NCI-H748 treated with DMSO at 0.1 percent for 48 hours (cell line): Measurements from ENCODE around the gene RAPGEF2.
"Not testable (repeated sequence)": the region's sequence is repeated elsewhere in the genome, so short reads cannot be mapped to it uniquely, and the experiment has no call there.

Source experiments
- DNase-seq: peaks from one replicate; lab custom pipeline; 2025; lab: John Stamatoyannopoulos, UW

Gene RAPGEF2

DNA sequence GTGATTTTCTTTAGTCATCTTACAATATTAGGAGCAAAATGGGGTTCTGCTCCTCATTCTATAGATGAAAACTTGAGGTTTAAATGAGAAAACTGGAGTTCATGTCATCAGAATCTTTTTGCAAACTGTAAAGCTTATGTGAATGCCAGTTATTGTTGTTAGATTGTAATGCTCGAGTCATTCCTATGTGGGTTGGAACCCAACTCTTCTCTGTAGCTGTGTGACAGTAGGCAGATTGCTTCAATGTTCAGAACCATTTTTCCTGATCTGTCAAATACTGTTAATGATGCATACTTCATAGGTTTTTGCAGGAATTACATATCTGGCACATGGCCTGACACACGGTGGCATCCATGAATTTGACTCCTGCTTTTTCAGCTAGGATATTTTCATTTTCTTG, 178.9 kb downstream of the RAPGEF2 start:
- no peak for DNase-seq

DNA sequence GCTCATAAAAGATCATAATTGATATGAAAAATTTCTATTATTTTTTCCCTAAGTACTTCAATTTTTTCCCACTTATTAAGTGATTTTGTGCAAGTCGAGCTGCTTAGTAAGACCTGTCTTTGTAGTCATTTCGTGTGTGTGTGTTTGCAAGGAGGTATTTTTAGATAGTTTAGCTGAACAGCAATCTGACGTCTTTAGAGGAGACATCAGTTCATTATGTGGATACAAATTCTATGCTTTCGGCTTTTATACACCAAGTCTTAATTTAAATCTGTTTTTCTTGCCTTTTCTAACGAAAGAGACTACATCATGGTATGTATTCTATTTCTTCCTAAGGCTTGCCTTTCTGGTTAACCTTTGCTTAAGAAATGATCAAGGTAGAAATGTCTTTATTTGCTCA, 179.4 kb downstream of the RAPGEF2 start:
- no peak for DNase-seq

DNA sequence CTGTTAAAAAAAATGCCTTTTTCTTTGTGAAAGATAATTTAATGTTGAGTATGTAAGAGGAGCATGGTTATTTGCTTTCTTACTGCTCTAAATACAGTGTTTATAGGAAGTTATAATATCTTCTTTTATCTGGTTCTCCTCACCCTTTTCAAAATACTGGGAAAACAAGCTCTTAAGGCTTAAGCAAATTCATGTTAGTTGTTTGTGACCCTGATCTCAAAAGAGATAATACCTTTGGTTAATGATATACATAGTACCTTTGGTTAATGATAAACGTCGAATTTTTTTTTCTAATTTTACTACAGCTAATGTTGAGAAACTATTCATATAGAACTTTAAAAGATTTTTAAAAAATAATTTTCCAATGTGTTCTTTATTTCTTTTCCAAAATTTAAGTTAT, 180.1 kb downstream of the RAPGEF2 start:
- DNase-seq, result no peak

DNA sequence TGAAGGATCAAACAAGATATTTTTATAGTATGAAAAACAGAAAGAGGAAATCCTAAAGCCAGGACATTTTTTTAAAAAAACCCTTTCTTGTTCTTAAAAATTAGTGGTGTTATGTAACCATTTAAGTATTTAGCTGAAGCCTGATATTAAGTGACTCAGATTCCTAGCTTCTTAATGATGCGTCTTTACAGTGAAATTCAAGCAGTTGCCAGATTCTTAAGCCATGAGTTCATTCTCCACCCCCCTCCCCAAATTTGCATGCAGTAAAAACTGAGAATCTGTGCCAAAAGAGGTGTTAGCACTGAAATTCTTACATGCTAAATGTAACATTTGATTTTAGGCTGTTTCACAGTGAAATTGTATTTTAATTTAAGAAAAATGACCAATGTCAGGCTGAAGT, 180.8 kb downstream of the RAPGEF2 start:
- no peak for DNase-seq

DNA sequence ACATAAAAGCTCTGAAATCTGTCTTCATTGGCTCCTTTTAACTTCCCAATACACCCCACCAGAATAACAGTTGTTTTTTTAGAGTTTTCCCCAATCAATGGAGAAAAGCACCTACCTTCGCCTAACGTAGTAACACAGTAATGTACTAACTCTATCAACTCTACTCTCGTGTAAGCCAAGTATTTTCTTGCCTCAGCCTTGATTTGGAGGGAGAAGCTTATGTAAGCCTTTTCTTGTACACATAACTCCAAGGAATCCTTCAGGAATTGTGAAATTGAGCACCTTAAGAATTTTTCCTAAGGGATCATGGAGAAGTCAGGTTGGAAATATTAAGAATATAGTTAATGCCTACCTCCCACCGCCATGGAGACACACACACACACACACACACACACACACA, 181.2 kb downstream of the RAPGEF2 start:
- no peak for DNase-seq

DNA sequence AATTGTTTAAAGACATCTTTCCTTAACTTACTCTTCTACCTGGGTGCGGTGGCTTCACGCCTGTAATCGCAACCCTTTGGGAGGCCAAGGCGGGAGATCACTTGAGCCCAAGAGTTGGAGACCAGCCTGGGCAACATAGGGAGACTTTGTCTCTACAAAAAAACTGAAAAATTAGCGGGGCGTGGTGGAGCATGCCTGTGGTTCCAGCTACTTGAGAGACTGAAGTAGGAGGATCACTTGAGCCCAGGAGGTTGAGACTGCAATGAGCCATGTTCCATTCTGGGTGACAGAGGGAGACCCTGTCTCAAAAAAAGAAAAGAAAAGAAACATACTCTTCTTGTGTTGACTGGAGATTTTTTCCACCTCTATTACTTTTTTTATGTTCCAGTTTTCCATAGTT, 181.9 kb downstream of the RAPGEF2 start:
- no peak for DNase-seq

DNA sequence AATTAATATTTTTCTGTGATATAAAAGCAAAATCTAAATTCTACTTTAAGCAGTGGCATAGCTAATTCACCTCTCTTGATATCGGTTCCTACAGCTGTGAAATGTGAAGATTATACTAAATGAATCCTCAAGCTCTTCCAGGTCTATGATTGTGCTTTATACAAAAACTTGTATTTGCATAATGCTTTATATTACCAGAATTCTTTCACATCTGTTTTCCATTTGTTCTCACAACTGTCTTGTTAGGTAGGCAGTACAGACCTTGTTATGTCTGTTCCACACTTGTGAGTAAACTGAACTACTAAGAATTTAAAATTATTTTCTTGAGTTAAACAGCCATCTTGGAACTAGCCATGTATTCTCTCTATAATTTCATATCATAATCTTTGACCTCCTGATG, 184.9 kb downstream of the RAPGEF2 start:
- no peak for DNase-seq

DNA sequence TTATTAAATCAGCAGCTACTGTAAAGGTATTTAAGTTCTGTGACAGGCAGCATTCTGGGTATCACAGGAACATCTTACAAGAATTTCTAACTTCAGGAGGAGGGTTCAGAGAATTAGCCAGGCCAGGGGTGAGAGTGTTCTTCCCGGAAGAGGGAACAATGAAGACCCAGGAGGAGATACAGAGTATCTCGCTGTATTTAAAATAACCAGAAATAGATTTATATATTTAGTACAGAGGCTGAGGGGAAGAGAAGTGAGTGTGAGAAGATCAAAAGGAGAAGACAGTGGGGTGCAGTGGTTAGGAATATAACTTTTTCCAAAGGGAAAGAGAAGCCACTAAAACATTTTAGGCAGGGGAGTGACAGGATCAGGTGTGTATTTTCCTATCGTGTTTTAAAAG, 186.8 kb downstream of the RAPGEF2 start:
- DNase-seq, result no peak

DNA sequence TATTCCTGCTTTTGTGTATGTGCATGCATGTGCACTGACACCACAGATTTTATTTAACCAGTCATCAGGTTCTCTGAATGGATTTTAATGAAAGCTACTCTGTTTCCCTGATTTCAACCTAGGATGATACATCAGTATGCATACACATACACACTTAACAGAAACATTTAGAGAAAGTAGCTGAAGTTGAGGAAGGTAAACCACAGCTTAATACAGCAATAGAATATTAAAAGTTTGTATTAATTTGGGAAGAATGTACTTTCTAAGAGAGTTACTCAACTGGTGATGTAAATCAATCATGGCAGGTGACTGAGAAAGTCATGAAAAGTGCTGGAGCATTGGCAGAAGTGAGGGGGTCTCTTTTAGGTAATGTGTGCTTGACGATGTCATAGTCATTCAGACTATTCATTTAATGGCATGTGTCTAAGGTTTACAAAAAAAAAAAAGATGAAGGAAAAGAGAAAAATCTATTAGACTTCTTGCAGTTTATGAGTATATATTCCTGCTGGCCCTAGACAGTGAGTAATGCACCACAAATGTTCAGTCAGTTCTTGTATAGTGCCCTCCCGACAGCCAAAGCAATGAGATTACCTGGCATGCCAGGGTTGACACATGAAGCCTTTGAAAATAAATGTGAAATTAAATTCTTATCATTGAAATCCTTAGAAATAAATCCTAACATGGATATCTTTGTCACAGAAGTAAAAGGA, 187.6 kb downstream of the RAPGEF2 start:
- no peak for DNase-seq

DNA sequence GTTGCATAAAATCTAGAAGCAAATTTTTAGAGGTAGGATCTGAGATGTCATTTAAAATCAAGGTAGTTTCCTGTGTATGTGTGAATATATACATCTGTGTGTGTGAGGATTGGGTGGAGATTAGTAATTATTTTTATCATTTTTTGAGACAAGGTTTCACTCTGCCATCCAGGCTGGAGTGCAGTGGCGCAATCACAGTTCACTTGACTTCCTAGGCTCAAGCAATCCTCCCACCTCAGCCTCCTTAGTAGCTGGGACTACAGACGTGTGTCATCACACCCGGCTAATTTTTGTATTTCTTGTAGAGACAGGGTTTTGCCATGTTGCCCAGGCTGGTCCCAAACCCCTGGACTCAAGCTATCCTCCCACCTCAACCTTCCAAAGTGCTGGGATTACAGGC, 188.3 kb downstream of the RAPGEF2 start:
- DNase-seq, result no peak

DNA sequence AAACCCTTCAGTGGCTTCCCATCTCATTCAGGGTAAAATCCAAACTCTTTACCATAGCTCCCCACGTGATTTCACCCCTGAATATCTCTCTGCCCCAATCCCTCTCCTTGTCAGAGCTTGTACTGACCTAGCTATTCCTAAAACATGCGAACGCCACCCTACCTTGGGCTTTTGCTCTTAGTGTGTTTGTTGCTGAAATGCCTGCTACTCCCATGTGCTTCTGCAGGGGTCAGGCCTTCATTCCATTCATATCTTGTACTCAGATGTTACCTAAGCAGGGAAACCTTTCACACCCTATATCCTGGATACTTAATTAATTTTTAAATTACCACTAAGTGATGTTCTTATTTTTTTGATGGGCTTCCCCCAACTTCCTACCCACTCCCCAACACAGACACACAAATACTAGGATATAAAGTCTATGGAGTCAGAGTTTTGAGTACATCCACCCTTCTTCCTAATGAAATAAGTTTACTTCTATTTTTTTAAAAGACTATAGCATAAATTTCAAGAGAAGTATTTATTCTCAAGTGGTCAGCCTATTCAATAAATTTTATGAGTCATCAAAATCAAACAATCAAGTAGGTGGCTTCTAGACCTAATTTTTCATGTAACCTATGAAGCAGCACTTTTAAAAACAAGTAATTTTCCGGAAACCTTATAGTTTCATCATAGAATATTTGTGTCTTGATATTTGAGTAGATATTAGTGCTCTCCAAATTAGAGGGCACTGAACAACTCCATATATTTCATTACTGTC, 189.4 kb downstream of the RAPGEF2 start:
- no peak for DNase-seq

DNA sequence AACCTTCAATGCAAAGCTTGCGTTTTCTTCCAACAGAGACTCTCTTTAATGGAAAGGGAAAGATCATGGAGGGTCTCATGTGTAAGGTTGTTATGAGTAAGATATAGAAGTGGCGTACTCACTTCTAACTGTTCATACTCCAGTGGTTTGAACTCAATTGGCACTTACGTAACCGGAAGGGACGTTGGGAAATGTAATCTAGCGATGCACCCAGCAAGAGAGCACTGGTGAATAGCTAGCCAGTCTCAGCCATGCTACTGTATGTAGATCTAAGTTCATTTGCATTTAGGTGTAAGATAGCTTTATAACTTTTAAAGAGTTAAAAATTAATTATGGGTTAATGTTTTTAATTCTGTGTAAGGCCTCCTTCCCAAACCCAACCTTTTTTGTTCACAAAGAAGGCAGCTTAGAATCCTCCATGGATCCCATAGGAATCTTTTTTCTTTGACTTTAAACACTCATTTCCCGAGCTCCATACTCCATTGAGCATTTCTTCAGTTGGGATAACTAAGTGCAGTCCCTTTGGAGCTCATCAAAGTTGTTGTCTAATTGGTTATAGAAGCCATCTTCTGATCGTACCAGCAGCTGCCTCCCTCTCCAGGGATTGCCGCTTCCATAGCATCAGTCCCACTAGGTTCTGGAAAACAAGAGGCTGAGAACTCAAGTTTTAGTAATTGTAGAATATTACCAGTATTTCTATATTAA, 191.1 kb downstream of the RAPGEF2 start:
- no peak for DNase-seq

DNA sequence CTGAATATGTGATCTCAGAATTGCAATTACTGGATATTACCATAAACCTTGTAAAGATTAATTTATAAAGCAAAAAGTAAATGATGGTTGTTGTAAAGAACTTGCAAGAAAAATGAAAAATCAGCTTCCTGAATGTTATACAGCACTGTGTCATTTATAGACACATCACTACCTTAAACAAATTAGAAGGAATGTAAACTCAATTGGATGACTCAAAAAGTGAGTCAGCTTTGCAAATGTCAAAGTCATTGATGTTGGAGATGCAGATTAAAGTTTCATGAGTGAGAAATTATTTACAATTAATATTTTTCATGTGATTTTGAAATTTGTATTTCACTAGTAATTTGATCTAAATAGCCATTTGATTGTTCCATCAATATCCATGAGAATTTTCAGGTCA, 193.2 kb downstream of the RAPGEF2 start:
- DNase-seq, result no peak

DNA sequence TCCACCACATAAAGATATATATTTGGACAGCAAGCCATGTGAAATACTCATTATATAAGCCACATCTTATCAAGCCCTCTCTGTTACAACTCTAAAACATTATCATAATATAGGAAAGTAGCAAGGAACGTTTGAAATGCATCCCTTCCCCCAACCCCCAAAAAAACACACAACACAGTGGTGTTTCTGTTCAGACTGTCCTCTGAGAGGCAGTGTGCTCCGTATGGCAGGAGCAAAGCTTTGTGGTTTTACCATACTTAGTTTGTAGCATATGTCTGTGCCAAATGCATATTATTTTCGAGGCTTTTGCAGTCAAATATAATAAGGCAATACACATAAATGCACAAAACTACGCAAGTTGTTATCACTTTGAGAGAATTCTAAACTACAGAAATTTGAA, 194.2 kb downstream of the RAPGEF2 start:
- no peak for DNase-seq

DNA sequence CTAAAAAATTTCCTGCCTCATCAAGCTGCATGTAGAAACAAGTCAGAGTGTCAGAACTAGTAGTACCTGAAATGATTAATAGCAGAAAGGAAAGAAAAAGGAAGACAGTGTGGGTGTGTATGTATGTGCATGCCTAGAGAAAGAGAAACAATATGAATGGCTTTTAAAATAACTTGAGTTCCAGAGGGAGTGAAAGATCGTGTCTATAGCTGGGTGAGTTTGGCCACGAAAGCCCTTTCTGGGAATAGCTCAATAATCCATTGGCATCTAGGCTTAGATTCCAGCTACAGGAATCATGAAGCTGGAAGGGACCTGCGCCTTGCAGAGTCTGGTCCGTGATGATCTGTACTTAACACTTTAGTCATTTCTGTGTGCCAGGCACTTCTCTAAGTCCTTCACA, 195.6 kb downstream of the RAPGEF2 start:
- no peak for DNase-seq

DNA sequence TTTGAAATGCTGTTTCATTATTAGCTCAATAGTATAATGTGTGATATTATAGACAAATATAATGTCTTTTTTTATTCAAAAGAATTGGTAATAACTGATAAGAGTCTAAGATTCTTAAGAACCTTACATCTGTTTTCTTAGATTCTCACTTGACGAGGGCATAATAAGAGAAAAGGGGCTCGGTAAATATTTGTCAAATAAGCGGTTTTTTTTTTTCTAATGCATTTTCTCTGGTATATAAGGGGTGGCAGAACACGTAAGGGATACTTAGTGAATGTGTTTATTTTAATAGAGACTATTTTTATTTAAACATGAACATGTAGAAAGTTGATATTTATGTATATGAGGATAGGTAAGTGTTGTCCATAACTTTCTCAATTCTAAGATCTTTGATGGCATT, 200.6 kb downstream of the RAPGEF2 start:
- no peak for DNase-seq

DNA sequence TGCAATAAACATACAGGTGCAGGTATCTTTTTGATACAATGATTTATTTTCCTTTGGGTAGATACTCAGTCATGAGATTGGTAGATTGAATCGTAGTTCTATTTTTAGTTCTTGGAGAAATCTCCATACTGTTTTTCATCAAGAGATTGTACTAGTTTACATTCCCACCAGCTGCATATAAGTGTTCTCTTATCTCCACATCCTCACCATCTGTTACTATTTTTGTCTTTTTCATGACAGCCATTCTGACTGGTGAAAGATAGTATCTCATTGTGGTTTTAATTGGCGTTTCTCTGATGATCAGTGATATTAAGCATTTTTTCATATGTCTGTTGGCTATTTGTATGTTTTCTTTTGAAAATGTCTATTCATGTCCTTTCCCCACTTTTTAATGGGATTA, 202.2 kb downstream of the RAPGEF2 start:
- DNase-seq, result no peak

DNA sequence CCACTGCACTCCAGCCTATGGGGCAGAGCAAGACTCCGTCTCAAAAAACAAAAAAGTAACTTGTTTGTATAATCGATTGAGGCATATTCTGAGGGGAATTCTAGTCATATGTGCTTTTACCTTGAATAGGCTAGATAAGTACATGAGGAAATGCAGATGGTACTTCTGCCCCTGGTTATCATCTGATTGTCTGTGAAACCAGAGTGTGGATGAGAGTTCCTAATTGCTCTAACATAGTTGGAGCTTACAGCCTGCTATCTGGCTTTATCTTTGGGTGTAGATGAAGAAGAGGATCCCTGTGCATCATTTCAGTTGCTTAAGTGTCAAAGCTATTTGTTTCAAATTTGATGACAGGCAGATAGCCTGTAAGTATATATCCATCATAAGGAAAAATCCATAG, 205.1 kb downstream of the RAPGEF2 start:
- DNase-seq, result no peak

DNA sequence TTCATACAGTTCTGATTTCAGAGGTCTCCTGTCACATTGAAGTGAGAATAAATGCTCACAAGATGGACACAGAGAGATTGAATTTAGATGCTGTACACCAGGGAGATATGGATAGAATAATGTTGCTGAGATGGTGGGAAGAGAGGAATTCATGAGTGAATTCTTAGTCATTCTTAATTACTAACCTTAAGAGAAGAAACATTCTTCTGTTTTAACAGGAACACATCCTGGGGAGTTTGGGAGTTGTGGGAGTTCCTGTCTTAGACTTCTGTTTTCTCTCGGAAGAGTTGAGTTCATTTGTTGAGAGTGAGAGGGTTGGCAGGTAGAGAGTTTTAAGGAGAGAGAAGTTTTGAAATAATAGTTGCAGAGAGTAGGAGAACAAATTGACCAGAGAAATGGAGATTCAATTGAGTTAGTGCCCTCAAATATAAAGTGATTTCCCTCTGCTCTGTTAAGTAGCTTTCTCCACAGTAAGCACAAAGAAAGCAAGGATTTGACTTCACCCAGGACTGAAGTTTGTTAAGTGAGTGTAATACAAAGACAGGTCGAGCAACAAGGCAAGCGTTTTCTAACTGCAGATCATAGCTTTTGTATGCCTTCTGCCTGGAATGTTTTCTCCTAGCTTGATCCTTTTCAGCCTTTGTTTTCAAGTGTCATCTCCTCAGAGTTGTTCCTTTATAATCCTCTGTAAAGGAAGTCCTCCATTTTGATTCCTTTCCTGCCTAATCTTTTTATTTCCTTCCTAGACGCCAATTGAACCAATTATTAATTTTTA, 205.9 kb downstream of the RAPGEF2 start:
- no peak for DNase-seq

DNA sequence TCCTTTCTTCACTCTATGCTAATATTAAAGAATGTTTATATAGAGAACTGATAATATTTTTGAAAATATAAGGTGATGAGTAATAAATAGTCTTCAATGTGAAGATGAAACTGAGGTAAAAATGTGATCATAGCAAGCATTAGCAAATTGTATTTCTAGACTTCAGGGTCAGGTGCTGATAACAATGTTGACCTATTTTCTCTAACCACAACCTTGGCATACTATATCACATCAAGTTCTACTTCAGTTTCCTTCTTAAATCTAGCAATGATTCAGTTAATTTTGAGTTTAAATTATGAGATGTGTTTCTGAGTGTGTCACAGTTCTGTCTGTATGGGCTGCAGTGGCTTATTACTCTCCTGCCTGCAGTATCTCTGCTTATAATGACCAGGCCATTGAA, 209.4 kb downstream of the RAPGEF2 start:
- DNase-seq, result no peak

DNA sequence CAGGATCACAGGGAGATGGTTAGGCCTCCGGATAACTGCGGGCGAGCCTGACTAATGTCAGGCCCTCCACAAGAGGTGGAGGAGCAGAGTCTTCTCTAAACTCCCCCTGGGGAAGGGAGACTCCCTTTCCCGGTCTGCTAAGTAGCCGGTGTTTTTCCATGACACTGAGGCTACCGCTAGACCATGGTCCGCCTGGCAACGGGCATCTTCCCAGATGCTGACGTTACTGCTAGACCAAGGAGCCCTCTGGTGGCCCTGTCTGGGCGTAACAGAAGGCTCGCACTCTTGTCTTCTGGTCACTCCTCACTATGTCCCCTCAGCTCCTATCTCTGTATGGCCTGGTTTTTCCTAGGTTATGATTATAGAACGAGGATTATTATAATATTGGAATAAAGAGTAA, 213.0 kb downstream of the RAPGEF2 start:
- DNase-seq, result not testable (repeated sequence)

DNA sequence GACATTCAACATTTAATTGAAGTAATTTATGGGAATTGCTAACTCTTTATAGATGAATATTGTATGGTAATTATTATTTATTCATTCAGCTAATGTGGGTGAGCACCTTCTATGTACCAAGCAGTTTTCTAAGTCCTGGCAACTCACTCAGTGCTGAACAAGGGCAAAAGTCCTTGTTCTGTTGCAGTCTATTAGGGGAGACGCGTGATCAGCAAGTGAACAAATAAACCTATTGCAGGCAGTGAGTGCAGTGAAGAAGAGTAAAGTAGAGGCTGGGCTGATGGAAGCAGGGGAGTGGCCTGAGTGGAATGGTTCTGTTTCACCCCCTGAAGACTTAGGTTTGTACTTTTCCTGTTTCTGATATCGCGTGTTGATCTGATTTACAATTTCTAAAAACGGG, 214.3 kb downstream of the RAPGEF2 start:
- DNase-seq, result no peak
